A673 (cell line): ENCODE measurements around the gene MIAT. TPM values are rescaled to one million over a fixed set of nuclear protein-coding genes. Genes with fewer than 3 reads are reported as not detected.

Experiments
- BruUV-seq: library from RNA; stranded (reverse); fragments of 400-500 nt; replicated peaks from 2 replicates; lab custom pipeline; 2021; lab: Mats Ljungman, UMichigan
- CTCF ChIA-PET: fragments of 300-600 bp; sonication (Branson Sonifier 250); formaldehyde crosslinking; loops from one replicate; lab custom pipeline; 2022; ENCODE audit warnings: antibody characterized with exemption; lab: Charles Lee
- POLR2A ChIA-PET: fragments of 300-600 bp; sonication (Branson Sonifier 250); formaldehyde crosslinking; loops from one replicate; lab custom pipeline; 2022; ENCODE audit warnings: antibody characterized with exemption; ENCODE audit not compliant: low non-redundant PET; lab: Charles Lee
- DNase-seq: peaks from one replicate; pipeline ENCODE4 v3.0.0-alpha.2; 2015; ENCODE audit warnings: low spot score
- H3K27ac ChIP-seq: fragments of 200-600 bp; sonication (generic); 2 replicates; pipeline ENCODE4 v1.5.1; 2016; ENCODE audit warnings: mixed run types, low read depth, mild to moderate bottlenecking, mixed read lengths, antibody characterized with exemption, low read length; ENCODE audit not compliant: poor library complexity, severe bottlenecking
- H3K27me3 ChIP-seq: fragments of 200-600 bp; sonication (generic); replicated peaks from 2 replicates; pipeline ENCODE4 v1.6.1; 2017; ENCODE audit warnings: mixed run types, low read depth, mild to moderate bottlenecking, mixed read lengths, antibody characterized with exemption, low read length; ENCODE audit not compliant: insufficient read depth, poor library complexity
- H3K36me3 ChIP-seq: fragments of 200-600 bp; sonication (generic); 2 replicates; pipeline ENCODE4 v1.6.1; 2016; ENCODE audit warnings: mixed run types, mild to moderate bottlenecking, mixed read lengths, antibody characterized with exemption, low read length; ENCODE audit not compliant: insufficient read depth, poor library complexity, severe bottlenecking
- H3K4me1 ChIP-seq: fragments of 200-600 bp; sonication (generic); 2 replicates; pipeline ENCODE4 v1.6.1; 2017; ENCODE audit warnings: mixed run types, mild to moderate bottlenecking, mixed read lengths, antibody characterized with exemption, low read length; ENCODE audit not compliant: insufficient read depth, poor library complexity, severe bottlenecking
- H3K4me3 ChIP-seq: fragments of 200-600 bp; sonication (generic); 2 replicates; pipeline ENCODE4 v1.5.1; 2016; ENCODE audit warnings: low read depth, mixed run types, mild to moderate bottlenecking, mixed read lengths, low read length; ENCODE audit not compliant: poor library complexity, severe bottlenecking
- H3K9me3 ChIP-seq: fragments of 200-600 bp; sonication (generic); 2 replicates; pipeline ENCODE4 v1.6.1; 2016; ENCODE audit warnings: mixed run types, low read depth, mild to moderate bottlenecking, mixed read lengths, antibody characterized with exemption, low read length; ENCODE audit not compliant: poor library complexity, severe bottlenecking
- CTCF ChIP-seq: fragments of 300-800, 200-600 bp; sonication (generic); conservative IDR thresholded peaks from 2 replicates; pipeline ENCODE4 v1.5.1; 2017; ENCODE audit warnings: low read depth, mild to moderate bottlenecking, antibody characterized with exemption, low read length, moderate library complexity, mixed read lengths
- EZH2 ChIP-seq: fragments of 200-600 bp; sonication (generic); IDR thresholded peaks from 2 replicates; pipeline ENCODE4 v1.6.1; 2017; ENCODE audit warnings: borderline replicate concordance, low read depth, mild to moderate bottlenecking, mixed read lengths, antibody characterized with exemption, low read length; ENCODE audit not compliant: poor library complexity, severe bottlenecking
- intact Hi-C: fragments of 100-400 bp; cut with micrococcal nuclease; formaldehyde crosslinking; loops from one replicate; pipeline ENCODE4 v1.10.0; 2022; ENCODE audit not compliant: unreplicated experiment
- total RNA-seq: library from RNA; stranded (reverse); gene quantifications from 2 replicates; pipeline ENCODE4 v1.2.3, GENCODE V29; 2021

The MIAT gene
- total RNA-seq, 1 experiment from 2014 or later: 6.2 TPM

GRCh38 chr22:26632422-26633155 lies 24.8 kb upstream of the MIAT start:
- H3K4me3 ChIP-seq: no peak overlapping the region
- no peak overlapping the region for H3K27ac ChIP-seq
- no TSS peak for BruUV-seq
- H3K4me1 ChIP-seq: no peaks in the 10 kb centered on the region
- TF ChIP-seq EZH2 (no peak), CTCF (no peak)
- H3K27me3 ChIP-seq: no peaks in the 10 kb centered on the region
- no peaks in the 10 kb centered on the region for H3K36me3 ChIP-seq
- ChIA-PET POLR2A (no interaction called here), CTCF (interaction anchor here (0.6 kb wide), 1 partner anchor 10 kb away, joined by 3 read pairs; no protein-coding TSS in a partner anchor)
- DNase-seq: no peak
- intact Hi-C loops: no loop called here
- H3K9me3 ChIP-seq: no peaks in the 10 kb centered on the region

GRCh38 chr22:26634189-26634588 lies 23.2 kb upstream of the MIAT start:
- BruUV-seq: no TSS peak
- H3K4me1 ChIP-seq: no peaks in the 10 kb centered on the region
- H3K27ac ChIP-seq: no peak overlapping the region
- ChIA-PET CTCF (no interaction called here), POLR2A (no interaction called here)
- DNase-seq: no peak
- no peak for TF ChIP-seq EZH2
- TF ChIP-seq CTCF: no peak
- intact Hi-C loops: no loop called here
- no peak overlapping the region for H3K4me3 ChIP-seq
- no peaks in the 10 kb centered on the region for H3K27me3 ChIP-seq
- H3K9me3 ChIP-seq: no peaks in the 10 kb centered on the region
- H3K36me3 ChIP-seq: no peaks in the 10 kb centered on the region

GRCh38 chr22:26635117-26635516 lies 22.3 kb upstream of the MIAT start:
- DNase-seq: no peak
- Histone ChIP-seq H3K36me3 (no peaks in the 10 kb centered on the region), H3K27me3 (no peaks in the 10 kb centered on the region), H3K4me3 (no peak overlapping the region), H3K27ac (no peak overlapping the region), H3K9me3 (no peaks in the 10 kb centered on the region), H3K4me1 (no peaks in the 10 kb centered on the region)
- TF ChIP-seq CTCF (no peak), EZH2 (no peak)
- BruUV-seq: no TSS peak
- ChIA-PET CTCF (no interaction called here), POLR2A (no interaction called here)
- intact Hi-C loops: no loop called here
